Caco-2 (cell line): ENCODE results near the gene SMCO4. TPM values are rescaled to one million over a fixed set of nuclear protein-coding genes. Genes with fewer than 3 reads are reported as not detected.
"Not testable (repeated sequence)": the region's sequence is repeated elsewhere in the genome, so short reads cannot be mapped to it uniquely, and the experiment has no call there.

ENCODE experiments used
- BruUV-seq: library from RNA; stranded (reverse); fragments of 400-500 nt; replicated peaks from 2 replicates; lab custom pipeline; 2021; lab: Mats Ljungman, UMichigan
- CTCF ChIA-PET: fragments of 300-600 bp; sonication (Branson Sonifier 250); formaldehyde crosslinking; loops from one replicate; lab custom pipeline; 2022; ENCODE audit warnings: antibody characterized with exemption; lab: Charles Lee
- POLR2A ChIA-PET: fragments of 300-600 bp; sonication (Branson Sonifier 250); formaldehyde crosslinking; loops from one replicate; lab custom pipeline; 2022; ENCODE audit warnings: antibody characterized with exemption; lab: Charles Lee
- DNase-seq, 2 experiments: peaks; one replicate each; pipeline versions ENCODE4 v3.0.0 to v3.0.0-alpha.2; 2020 to 2022
- H3K27me3 ChIP-seq: replicated peaks from 2 replicates; pipeline ENCODE4 v1.6.0; 2011; ENCODE audit warnings: low read length; ENCODE audit not compliant: control insufficient read depth, insufficient read depth
- H3K36me3 ChIP-seq: 2 replicates; pipeline ENCODE4 v1.5.1; 2011; ENCODE audit warnings: low read length; ENCODE audit not compliant: control insufficient read depth, insufficient read depth
- H3K4me1 ChIP-seq: fragments of 250-450 bp; sonication (Bioruptor Pico); 2 replicates; pipeline ENCODE4 v1.5.1; 2020; ENCODE audit warnings: mild to moderate bottlenecking
- H3K4me3 ChIP-seq: 2 replicates; pipeline ENCODE4 v1.5.1; 2011; ENCODE audit warnings: low read depth, mild to moderate bottlenecking, control low read depth, low read length
- H3K9me3 ChIP-seq: fragments of 250-450 bp; sonication (Bioruptor Pico); 2 replicates; pipeline ENCODE4 v1.5.1; 2020; ENCODE audit warnings: mild to moderate bottlenecking, moderate library complexity
- H3K27ac Mint-ChIP-seq: one replicate; pipeline ENCODE4 v1.8.0; 2022; ENCODE audit warnings: mixed read lengths; ENCODE audit not compliant: unreplicated experiment
- H3K27me3 Mint-ChIP-seq: one replicate; pipeline ENCODE4 v1.8.0; 2022; ENCODE audit warnings: mixed read lengths; ENCODE audit not compliant: insufficient read depth, unreplicated experiment
- H3K36me3 Mint-ChIP-seq: one replicate; pipeline ENCODE4 v1.8.0; 2022; ENCODE audit warnings: mild to moderate bottlenecking, mixed read lengths; ENCODE audit not compliant: insufficient read depth, unreplicated experiment
- H3K4me1 Mint-ChIP-seq: one replicate; pipeline ENCODE4 v1.8.0; 2022; ENCODE audit warnings: low read depth, mixed read lengths; ENCODE audit not compliant: unreplicated experiment
- H3K4me3 Mint-ChIP-seq: one replicate; pipeline ENCODE4 v1.8.0; 2022; ENCODE audit warnings: mild to moderate bottlenecking, moderate library complexity, mixed read lengths; ENCODE audit not compliant: unreplicated experiment
- H3K9me3 Mint-ChIP-seq: one replicate; pipeline ENCODE4 v1.8.0; 2022; ENCODE audit warnings: mixed read lengths; ENCODE audit not compliant: unreplicated experiment
- intact Hi-C: fragments of 100-400 bp; cut with micrococcal nuclease; formaldehyde crosslinking; loops from one replicate; pipeline ENCODE4 v1.10.0; 2022; ENCODE audit not compliant: unreplicated experiment
- total RNA-seq: library from RNA; stranded (reverse); gene quantifications from 2 replicates; pipeline ENCODE4 v1.2.3, GENCODE V29; 2022
- TF ChIP-seq, protein P1 (sequence below), 2 experiments: fragments of 200-600 bp in 1 of 2; IDR thresholded peaks; 1 replicate in 1 of 2; 2 replicates in 1 of 2; pipeline versions ENCODE4 v1.5.1 to v1.8.0; 2011 to 2022; ENCODE audit warnings: antibody characterized with exemption in 1 of 2, control low read depth in 1 of 2, inconsistent platforms in 1 of 2, low read depth in 1 of 2, low read length in 1 of 2, mild to moderate bottlenecking in 1 of 2, moderate library complexity in 1 of 2; ENCODE audit not compliant: insufficient read depth in 1 of 2, severe bottlenecking in 1 of 2, unreplicated experiment in 1 of 2

SMCO4 gene
- total RNA-seq, 1 experiment from 2014 or later = 46.3 TPM

DNA sequence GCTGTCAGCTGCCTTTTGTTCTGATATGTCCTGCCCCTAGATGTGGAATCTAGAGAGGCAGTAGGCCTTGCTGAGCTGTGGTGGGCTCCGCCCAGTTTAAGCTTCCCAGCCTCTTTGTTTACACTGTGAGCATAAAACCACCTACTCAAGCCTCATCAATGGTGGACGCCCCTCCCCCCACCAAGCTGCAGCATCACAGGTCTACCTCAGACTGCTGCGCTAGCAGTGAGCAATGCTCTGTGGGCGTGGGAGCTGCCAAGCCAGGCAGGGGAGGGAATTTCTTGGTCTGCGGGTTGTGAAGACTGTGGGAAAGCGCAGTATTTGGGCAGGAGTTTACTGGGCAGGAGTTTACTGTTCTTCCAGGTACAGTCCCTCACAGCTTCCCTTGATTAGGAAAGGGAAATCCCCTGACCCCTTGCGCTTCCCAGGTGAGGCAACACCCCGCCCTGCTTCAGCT, 98.5 kb downstream of the SMCO4 start:
- no peaks in the 10 kb centered on the region for H3K4me1 Mint-ChIP-seq
- peaks cover 13% of the 10 kb centered on the region for H3K27me3 Mint-ChIP-seq
- peak; percentile 55 to 73 for DNase-seq
- no peak overlapping the region for H3K27ac Mint-ChIP-seq
- Histone ChIP-seq H3K9me3 (no peaks in the 10 kb centered on the region), H3K27me3 (no peaks in the 10 kb centered on the region; the same call in 1 of the 2 replicates), H3K4me1 (no peaks in the 10 kb centered on the region), H3K4me3 (no peak overlapping the region), H3K36me3 (no peaks in the 10 kb centered on the region)
- intact Hi-C loops = no loop called here
- H3K9me3 Mint-ChIP-seq = peaks cover 10% of the 10 kb centered on the region
- TF ChIP-seq, protein P1, sequence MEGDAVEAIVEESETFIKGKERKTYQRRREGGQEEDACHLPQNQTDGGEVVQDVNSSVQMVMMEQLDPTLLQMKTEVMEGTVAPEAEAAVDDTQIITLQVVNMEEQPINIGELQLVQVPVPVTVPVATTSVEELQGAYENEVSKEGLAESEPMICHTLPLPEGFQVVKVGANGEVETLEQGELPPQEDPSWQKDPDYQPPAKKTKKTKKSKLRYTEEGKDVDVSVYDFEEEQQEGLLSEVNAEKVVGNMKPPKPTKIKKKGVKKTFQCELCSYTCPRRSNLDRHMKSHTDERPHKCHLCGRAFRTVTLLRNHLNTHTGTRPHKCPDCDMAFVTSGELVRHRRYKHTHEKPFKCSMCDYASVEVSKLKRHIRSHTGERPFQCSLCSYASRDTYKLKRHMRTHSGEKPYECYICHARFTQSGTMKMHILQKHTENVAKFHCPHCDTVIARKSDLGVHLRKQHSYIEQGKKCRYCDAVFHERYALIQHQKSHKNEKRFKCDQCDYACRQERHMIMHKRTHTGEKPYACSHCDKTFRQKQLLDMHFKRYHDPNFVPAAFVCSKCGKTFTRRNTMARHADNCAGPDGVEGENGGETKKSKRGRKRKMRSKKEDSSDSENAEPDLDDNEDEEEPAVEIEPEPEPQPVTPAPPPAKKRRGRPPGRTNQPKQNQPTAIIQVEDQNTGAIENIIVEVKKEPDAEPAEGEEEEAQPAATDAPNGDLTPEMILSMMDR (IDR thresholded peaks at IDR 0.05; ENCODE audit: insufficient read depth in 1 of 2, low read depth in 1 of 2, low read length in 1 of 2, severe bottlenecking in 1 of 2, unreplicated experiment in 1 of 2) = no peak
- no TSS peak for BruUV-seq
- no peaks in the 10 kb centered on the region for H3K36me3 Mint-ChIP-seq
- POLR2A ChIA-PET = no interaction called here
- CTCF ChIA-PET = no interaction called here
- H3K4me3 Mint-ChIP-seq = no peak overlapping the region

DNA sequence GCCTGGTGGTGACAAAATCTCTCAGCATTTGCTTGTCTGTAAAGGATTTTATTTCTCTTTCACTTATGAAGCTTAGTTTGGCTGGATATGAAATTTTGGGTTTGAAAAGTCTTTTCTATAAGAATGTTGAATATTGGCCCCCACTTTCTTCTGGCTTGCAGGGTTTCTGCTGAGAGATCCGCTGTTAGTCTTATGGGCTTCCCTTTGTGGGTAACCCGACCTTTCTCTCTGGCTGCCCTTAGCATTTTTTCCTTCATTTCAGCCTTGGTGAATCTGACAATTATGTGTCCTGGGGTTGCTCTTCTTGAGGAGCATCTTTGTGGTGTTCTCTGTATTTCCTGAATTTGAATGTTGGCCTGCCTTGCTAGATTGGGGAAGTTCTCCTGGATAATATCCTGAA, 100.0 kb downstream of the SMCO4 start:
- CTCF ChIA-PET, BruUV-seq: not testable (repeated sequence)

DNA sequence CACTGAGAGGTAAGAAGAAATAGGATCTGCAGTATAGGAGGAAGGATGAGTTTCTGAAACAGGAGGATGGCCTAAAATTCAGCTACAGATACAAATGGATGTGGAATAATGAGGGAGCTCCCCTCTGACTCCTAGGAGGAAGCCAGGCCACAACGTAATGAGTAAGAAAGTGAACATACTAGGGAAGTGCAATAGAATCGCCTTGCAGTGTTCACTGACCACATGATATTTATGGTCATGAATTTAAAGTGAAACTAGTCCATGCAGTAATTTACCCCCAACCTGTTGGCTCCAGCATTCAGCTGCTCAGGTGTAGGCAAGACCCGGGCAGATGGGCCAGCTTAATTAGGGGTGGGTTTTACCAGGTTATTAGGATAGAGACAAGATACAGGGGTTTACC, 110.9 kb downstream of the SMCO4 start:
- Mint-ChIP-seq H3K27me3 (peaks cover 11% of the 10 kb centered on the region), H3K4me1 (no peaks in the 10 kb centered on the region), H3K4me3 (no peak overlapping the region), H3K36me3 (no peaks in the 10 kb centered on the region), H3K27ac (no peak overlapping the region), H3K9me3 (no peaks in the 10 kb centered on the region)
- CTCF ChIA-PET = no interaction called here
- Histone ChIP-seq H3K36me3 (no peaks in the 10 kb centered on the region), H3K27me3 (no peaks in the 10 kb centered on the region; the same call in none of the 2 replicates), H3K4me3 (no peak overlapping the region), H3K4me1 (no peaks in the 10 kb centered on the region), H3K9me3 (no peaks in the 10 kb centered on the region)
- no TSS peak for BruUV-seq
- intact Hi-C loops = no loop called here
- TF ChIP-seq, protein P1 (IDR thresholded peaks at IDR 0.05; ENCODE audit: insufficient read depth in 1 of 2, low read depth in 1 of 2, low read length in 1 of 2, severe bottlenecking in 1 of 2, unreplicated experiment in 1 of 2) = no peak
- POLR2A ChIA-PET = no interaction called here
- no peak for DNase-seq

More for the DNA sequence above, 100.0 kb downstream of the SMCO4 start:
- H3K27ac Mint-ChIP-seq, H3K9me3 ChIP-seq, H3K27me3 ChIP-seq, intact Hi-C loops, POLR2A ChIA-PET, H3K4me1 ChIP-seq, H3K4me3 Mint-ChIP-seq, H3K36me3 Mint-ChIP-seq, H3K9me3 Mint-ChIP-seq, H3K4me1 Mint-ChIP-seq, H3K36me3 ChIP-seq, DNase-seq, H3K4me3 ChIP-seq: not testable (repeated sequence)
- peaks cover 10% of the 10 kb centered on the region for H3K27me3 Mint-ChIP-seq

Other genes with a start within 250 kb of the SMCO4 start
- gene DEUP1, start 212.6 kb downstream of the SMCO4 start, total RNA-seq = 0.25 and 0.60 TPM in 2 replicates
- 36.3 and 37.2 TPM in 2 replicates for gene CEP295, start 118.3 kb upstream of the SMCO4 start, total RNA-seq
- 354 and 376 TPM in 2 replicates for gene TAF1D, start 198.1 kb upstream of the SMCO4 start, total RNA-seq
- gene C11orf54, start 198.3 kb upstream of the SMCO4 start, total RNA-seq = 20.7 and 21.5 TPM in 2 replicates
- 54.0 and 63.5 TPM in 2 replicates for gene MED17, start 240.9 kb upstream of the SMCO4 start, total RNA-seq